Measurements from ENCODE around the gene ANP32E.

GRCh38 chr1:150194381-150195031, 41.4 kb downstream of the ANP32E start:
- TF ChIP-seq ZNF184 (tag by site-specific recombination; IDR thresholded peaks at IDR 0.05) (no peak), ZBTB21 (tag by site-specific recombination; IDR thresholded peaks at IDR 0.05) (no peak), ZNF274 (IDR thresholded peaks at IDR 0.05; ENCODE audit: low read length) (no peak), ZNF274 (tag by site-specific recombination; IDR thresholded peaks at IDR 0.05; ENCODE audit: borderline replicate concordance) (no peak), ZNF555 (tag by site-specific recombination; conservative IDR thresholded peaks at IDR 0.05) (no peak), ZNF423 (tag by site-specific recombination; IDR thresholded peaks at IDR 0.05) (no peak), ZNF670 (tag by site-specific recombination; IDR thresholded peaks at IDR 0.05; ENCODE audit: low read depth) (no peak), ZNF311 (tag by site-specific recombination; IDR thresholded peaks at IDR 0.05; ENCODE audit: borderline replicate concordance) (no peak), ZNF146 (tag by site-specific recombination; IDR thresholded peaks at IDR 0.05) (no peak), ZNF518A (tag by site-specific recombination; conservative IDR thresholded peaks at IDR 0.05; ENCODE audit: low read depth) (no peak), ZBTB17 (tag by site-specific recombination; IDR thresholded peaks at IDR 0.05) (no peak), OSR2 (tag by site-specific recombination; IDR thresholded peaks at IDR 0.05) (no peak), ZBTB11 (tag by site-specific recombination; conservative IDR thresholded peaks at IDR 0.05; ENCODE audit: low read depth) (no peak)
- TF ChIP-seq, protein P1, sequence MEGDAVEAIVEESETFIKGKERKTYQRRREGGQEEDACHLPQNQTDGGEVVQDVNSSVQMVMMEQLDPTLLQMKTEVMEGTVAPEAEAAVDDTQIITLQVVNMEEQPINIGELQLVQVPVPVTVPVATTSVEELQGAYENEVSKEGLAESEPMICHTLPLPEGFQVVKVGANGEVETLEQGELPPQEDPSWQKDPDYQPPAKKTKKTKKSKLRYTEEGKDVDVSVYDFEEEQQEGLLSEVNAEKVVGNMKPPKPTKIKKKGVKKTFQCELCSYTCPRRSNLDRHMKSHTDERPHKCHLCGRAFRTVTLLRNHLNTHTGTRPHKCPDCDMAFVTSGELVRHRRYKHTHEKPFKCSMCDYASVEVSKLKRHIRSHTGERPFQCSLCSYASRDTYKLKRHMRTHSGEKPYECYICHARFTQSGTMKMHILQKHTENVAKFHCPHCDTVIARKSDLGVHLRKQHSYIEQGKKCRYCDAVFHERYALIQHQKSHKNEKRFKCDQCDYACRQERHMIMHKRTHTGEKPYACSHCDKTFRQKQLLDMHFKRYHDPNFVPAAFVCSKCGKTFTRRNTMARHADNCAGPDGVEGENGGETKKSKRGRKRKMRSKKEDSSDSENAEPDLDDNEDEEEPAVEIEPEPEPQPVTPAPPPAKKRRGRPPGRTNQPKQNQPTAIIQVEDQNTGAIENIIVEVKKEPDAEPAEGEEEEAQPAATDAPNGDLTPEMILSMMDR (tag by site-specific recombination; IDR thresholded peaks at IDR 0.05) = no peak

All from HEK293 (cell line).